Natural killer cell (primary cell): ENCODE results near the gene MED13L. TPM values are rescaled to one million over a fixed set of nuclear protein-coding genes. Genes with fewer than 3 reads are reported as not detected.
"Not testable (repeated sequence)": the region's sequence is repeated elsewhere in the genome, so short reads cannot be mapped to it uniquely, and the experiment has no call there.

ENCODE experiments used
- ATAC-seq, 3 donors: fragments of 150-1000 bp in 2 of 3; fragments of 200-7000 bp in 1 of 3; cut with Tn5 transposase; 1 replicate in 1 of 3; 2 replicates in 2 of 3; pipeline ENCODE4 v1.10.0; 2021; ENCODE audit warnings: mild to moderate bottlenecking in 2 of 3, moderate library complexity in 2 of 3
- DNase-seq, 2 donors: peaks; one replicate each; pipeline versions ENCODE4 v3.0.0 to v3.0.0-alpha.2; 2013 to 2021; ENCODE audit warnings: mixed read lengths in 1 of 2
- H3K27ac ChIP-seq: one replicate; pipeline ENCODE4 v1.5.1; 2013; ENCODE audit warnings: mild to moderate bottlenecking, low read length
- H3K27me3 ChIP-seq: one replicate; pipeline ENCODE4 v1.6.1; 2013; ENCODE audit warnings: low read length; ENCODE audit not compliant: control insufficient read depth, insufficient read depth
- H3K36me3 ChIP-seq: one replicate; pipeline ENCODE4 v1.6.1; 2013; ENCODE audit warnings: low read length; ENCODE audit not compliant: control insufficient read depth, insufficient read depth
- H3K4me1 ChIP-seq: one replicate; pipeline ENCODE4 v1.6.1; 2013; ENCODE audit warnings: low read length; ENCODE audit not compliant: control insufficient read depth, insufficient read depth
- H3K4me3 ChIP-seq: one replicate; pipeline ENCODE4 v1.5.1; 2013; ENCODE audit warnings: low read length
- H3K9me3 ChIP-seq: one replicate; pipeline ENCODE4 v1.6.1; 2013; ENCODE audit warnings: low read length; ENCODE audit not compliant: control insufficient read depth, insufficient read depth
- H3K27ac Mint-ChIP-seq, 2 donors: one replicate each; pipeline ENCODE4 v1.8.0; 2022; ENCODE audit warnings: mild to moderate bottlenecking in 2 of 2, mixed read lengths in 2 of 2, moderate library complexity in 1 of 2
- H3K27me3 Mint-ChIP-seq, 2 donors: one replicate each; pipeline ENCODE4 v1.8.0; 2022; ENCODE audit warnings: low read depth in 2 of 2, mixed read lengths in 2 of 2
- H3K36me3 Mint-ChIP-seq: one replicate; pipeline ENCODE4 v1.8.0; 2022; ENCODE audit warnings: mixed read lengths
- H3K4me1 Mint-ChIP-seq, 2 donors: one replicate each; pipeline ENCODE4 v1.8.0; 2022; ENCODE audit warnings: mixed read lengths in 2 of 2
- H3K4me3 Mint-ChIP-seq: one replicate; pipeline ENCODE4 v1.8.0; 2022; ENCODE audit warnings: mild to moderate bottlenecking, moderate library complexity, mixed read lengths
- H3K9me3 Mint-ChIP-seq, 2 donors: one replicate each; pipeline ENCODE4 v1.8.0; 2022; ENCODE audit warnings: mixed read lengths in 2 of 2
- CTCF ChIP-seq: fragments of 200-600 bp; IDR thresholded peaks from one replicate; pipeline ENCODE4 v1.8.0; 2022; ENCODE audit warnings: antibody characterized with exemption
- WGBS: methylation state at CpG from one replicate; pipeline ENCODE4 v1.1.7; 2013; ENCODE audit warnings: missing lambda C conversion rate; ENCODE audit not compliant: insufficient coverage; 5-methylcytosine and 5-hydroxymethylcytosine counted together
- intact Hi-C: fragments of 100-400 bp; cut with micrococcal nuclease; formaldehyde crosslinking; loops from one replicate; pipeline ENCODE4 v1.14.2; 2022
- total RNA-seq, 4 donors: library from RNA; stranded (reverse); fragments of 120-200 nt in 1 of 4; gene quantifications; one replicate each; pipeline versions ENCODE4 v1.2.3 to v1.2.4, GENCODE V29; 2013 to 2022

Gene MED13L
- total RNA-seq, 3 donors from 2014 or later (not counting 1 experiment from before 2014, with no cell fraction given) = 237 to 316 (median 240) TPM

DNA sequence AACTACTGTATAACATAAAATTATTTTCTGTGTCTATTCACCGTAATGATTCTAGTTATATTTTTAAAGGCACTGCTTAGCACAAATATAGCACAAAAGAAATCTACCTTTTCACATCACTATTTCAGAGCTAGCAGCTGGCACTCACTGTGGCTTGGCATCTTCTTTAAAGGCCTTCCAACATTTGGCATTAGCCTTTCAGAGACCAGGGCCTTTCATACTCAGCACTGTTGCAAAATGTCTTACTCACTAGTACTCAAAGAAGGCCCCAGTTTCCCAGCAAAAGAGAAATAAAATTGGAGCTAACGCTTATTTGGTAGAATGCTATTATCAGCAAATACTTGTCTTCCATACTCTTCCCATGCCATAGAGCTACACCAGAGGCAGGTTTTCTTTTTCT is 238.4 kb downstream of the MED13L start:
- Histone ChIP-seq H3K4me1 (no peaks in the 10 kb centered on the region), H3K27me3 (no peaks in the 10 kb centered on the region), H3K27ac (no peak overlapping the region), H3K9me3 (no peaks in the 10 kb centered on the region), H3K4me3 (no peak overlapping the region), H3K36me3 (no peaks in the 10 kb centered on the region)
- ATAC-seq (no peak), DNase-seq (no peak)
- intact Hi-C loops = no loop called here
- Mint-ChIP-seq H3K4me3 (no peak overlapping the region), H3K9me3 (no peaks in the 10 kb centered on the region), H3K4me1 (peaks cover 18 to 25% of the 10 kb centered on the region in 2 donors), H3K27ac (no peak overlapping the region), H3K27me3 (no peaks in the 10 kb centered on the region), H3K36me3 (no peaks in the 10 kb centered on the region)
- no peak for TF ChIP-seq CTCF
- WGBS = 100% methylated on average over 2 of the region's 2 CpGs

DNA sequence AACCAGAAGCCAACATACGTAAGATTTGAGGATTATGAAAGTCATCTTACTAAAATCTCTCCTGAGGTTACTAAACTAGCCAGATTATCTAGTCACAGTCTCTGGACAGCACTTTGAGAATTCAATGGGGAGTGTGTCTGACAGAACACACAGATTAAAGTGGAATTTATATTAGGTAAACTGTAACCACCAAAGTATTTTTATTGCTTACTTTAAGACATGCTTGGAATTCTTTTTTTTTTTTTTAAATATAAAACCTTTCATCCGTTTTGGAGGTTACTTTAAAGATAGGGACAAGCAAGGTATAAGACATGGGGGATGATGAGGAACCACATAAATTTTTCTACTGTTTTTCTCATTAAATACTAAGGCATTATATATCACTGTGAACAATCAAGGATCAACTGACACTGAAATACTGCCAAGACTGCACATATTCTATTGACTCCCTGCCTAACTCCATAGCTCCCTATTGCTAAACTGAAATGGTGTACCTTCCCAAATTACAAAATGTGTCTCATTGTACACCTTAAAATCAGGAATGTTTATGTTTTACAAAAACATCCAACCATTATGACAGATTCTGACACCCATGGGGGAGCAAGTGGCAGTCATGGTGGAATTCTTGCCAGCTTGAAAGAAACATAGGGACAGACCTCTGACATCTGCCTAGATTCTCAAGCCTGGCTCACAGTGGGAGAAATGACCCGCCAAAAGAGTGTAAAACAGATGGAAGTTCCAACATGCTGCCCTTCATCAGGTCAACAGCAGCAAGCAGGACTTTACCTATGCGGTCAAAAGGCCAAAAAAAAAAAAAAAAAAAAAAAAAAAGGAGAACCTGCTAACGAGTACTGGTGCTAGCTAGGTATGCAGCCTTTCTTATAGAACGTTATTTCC is 239.3 kb downstream of the MED13L start:
- no peaks in the 10 kb centered on the region for H3K9me3 Mint-ChIP-seq
- ATAC-seq = no peak
- WGBS = 95% methylated on average over 5 of the region's 6 CpGs
- H3K36me3 ChIP-seq = no peaks in the 10 kb centered on the region
- H3K27ac ChIP-seq = no peak overlapping the region
- no peak for DNase-seq
- no peak overlapping the region for H3K4me3 Mint-ChIP-seq
- intact Hi-C loops = no loop called here
- no peaks in the 10 kb centered on the region for H3K9me3 ChIP-seq
- peaks cover 15 to 17% of the 10 kb centered on the region in 2 donors for H3K4me1 Mint-ChIP-seq
- H3K27me3 ChIP-seq = no peaks in the 10 kb centered on the region
- no peak overlapping the region for H3K27ac Mint-ChIP-seq
- H3K4me1 ChIP-seq = no peaks in the 10 kb centered on the region
- no peak overlapping the region for H3K4me3 ChIP-seq
- no peaks in the 10 kb centered on the region for H3K27me3 Mint-ChIP-seq
- H3K36me3 Mint-ChIP-seq = no peaks in the 10 kb centered on the region
- no peak for TF ChIP-seq CTCF

DNA sequence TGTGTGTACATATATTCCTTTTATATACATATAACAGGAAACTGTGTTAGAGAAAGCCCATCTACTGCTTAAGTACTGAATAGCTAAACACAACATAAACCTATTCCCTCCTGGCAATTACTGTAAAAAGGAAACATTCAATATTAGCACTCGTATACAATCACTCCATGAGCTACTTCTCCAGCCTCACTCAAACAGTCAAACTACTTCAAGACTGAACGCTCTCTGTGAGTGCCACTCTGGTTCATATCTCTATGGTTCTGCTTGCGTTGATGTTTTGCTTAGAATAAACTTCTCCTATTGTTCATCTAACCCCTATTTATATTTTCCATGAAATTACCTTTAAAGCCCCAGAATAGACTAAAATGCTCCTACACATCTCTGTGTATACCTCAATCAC is 243.7 kb downstream of the MED13L start:
- H3K4me1 Mint-ChIP-seq = peaks cover 0 to 10% of the 10 kb centered on the region in 2 donors

GRCh38 chr12:116031624-116032023 is 245.9 kb downstream of the MED13L start:
- H3K27me3 ChIP-seq, intact Hi-C loops, H3K36me3 Mint-ChIP-seq, H3K27ac Mint-ChIP-seq, ATAC-seq, H3K36me3 ChIP-seq, H3K27ac ChIP-seq, H3K4me3 Mint-ChIP-seq, H3K4me3 ChIP-seq, H3K9me3 ChIP-seq, H3K4me1 ChIP-seq, DNase-seq, H3K27me3 Mint-ChIP-seq, H3K9me3 Mint-ChIP-seq: not testable (repeated sequence)
- peaks cover 11 to 28% of the 10 kb centered on the region in 2 donors for H3K4me1 Mint-ChIP-seq
- 96% methylated on average over 4 of the region's 4 CpGs for WGBS

More for the DNA sequence above, 243.7 kb downstream of the MED13L start:
- Mint-ChIP-seq H3K9me3 (no peaks in the 10 kb centered on the region), H3K36me3 (no peaks in the 10 kb centered on the region), H3K27me3 (no peaks in the 10 kb centered on the region), H3K4me3 (no peak overlapping the region), H3K27ac (no peak overlapping the region)
- Histone ChIP-seq H3K4me3 (no peak overlapping the region), H3K36me3 (no peaks in the 10 kb centered on the region), H3K9me3 (no peaks in the 10 kb centered on the region), H3K4me1 (no peaks in the 10 kb centered on the region), H3K27me3 (no peaks in the 10 kb centered on the region), H3K27ac (no peak overlapping the region)
- intact Hi-C loops = no loop called here
- TF ChIP-seq CTCF = no peak
- WGBS = 98% methylated on average over 3 of the region's 3 CpGs
- no peak for ATAC-seq
- no peak for DNase-seq
